ENCODE data around the gene COPS6.

The COPS6 gene

GRCh38 chr7:100080907-100081534 is 7.7 kb upstream of the COPS6 start:
- Histone ChIP-seq H3K4me2 (ENCODE audit: low read depth, low read length) (peak overlapping the region; percentile 98), H3K27me3 (replicated peaks; ENCODE audit: insufficient read depth, low read length) (no peaks in the 10 kb centered on the region), H3K9ac (ENCODE audit: low read length) (peak overlapping the region; percentile 92), H3K79me2 (ENCODE audit: low read length) (peaks cover 48% of the 10 kb centered on the region), H4K20me1 (ENCODE audit: insufficient read depth, low read length) (no peaks in the 10 kb centered on the region), H3F3A (ENCODE audit: insufficient read depth, low read length) (peaks cover 17% of the 10 kb centered on the region), H3K4me3 (ENCODE audit: low read length) (peak overlapping the region; percentile 94), H3K36me3 (replicated peaks; ENCODE audit: insufficient read depth, low read length) (peaks cover 13% of the 10 kb centered on the region; the same call in 1 of the 2 replicates), H3K9me2 (replicated peaks; ENCODE audit: insufficient read depth, low read length) (no peaks in the 10 kb centered on the region), H3K4me1 (ENCODE audit: low read length) (peaks cover 11% of the 10 kb centered on the region), H2AFZ (ENCODE audit: low read length) (peak overlapping the region; percentile 46), H3K9me3 (replicated peaks; ENCODE audit: insufficient read depth, low read length) (no peaks in the 10 kb centered on the region), H3K27ac (ENCODE audit: low read length) (peak overlapping the region; percentile 93; the same call in 1 of the 2 replicates)
- no peak for DNase-seq
- no peak for TF ChIP-seq CTCF (IDR thresholded peaks at IDR 0.05; ENCODE audit: low read length)
- TF ChIP-seq EZH2phosphoT487 (IDR thresholded peaks at IDR 0.05; ENCODE audit: low read length) = no peak
- TF ChIP-seq EZH2 (optimal IDR thresholded peaks at IDR 0.05; ENCODE audit: low read depth, low read length) = no peak

GRCh38 chr7:100081535-100082102 is 7.2 kb upstream of the COPS6 start, which contains the start of gene ZNF3:
Gene ZNF3 (minus strand): TSS chr7:100081723. CDS start chr7:100077357, 4,366 bp downstream.
- no peaks in the 10 kb centered on the region for H3K27me3 ChIP-seq (replicated peaks; ENCODE audit: insufficient read depth, low read length)
- peaks cover 11% of the 10 kb centered on the region for H3K4me1 ChIP-seq (ENCODE audit: low read length)
- H4K20me1 ChIP-seq (ENCODE audit: insufficient read depth, low read length) = no peaks in the 10 kb centered on the region
- peak within 1 kb of the TSS; percentile 98 for H3K4me2 ChIP-seq (ENCODE audit: low read depth, low read length)
- H2AFZ ChIP-seq (ENCODE audit: low read length) = peak within 1 kb of the TSS; percentile 46
- H3K4me3 ChIP-seq (ENCODE audit: low read length) = peak within 1 kb of the TSS; percentile 94
- peaks cover 10% of the 10 kb centered on the region; the same call in 1 of the 2 replicates for H3K36me3 ChIP-seq (replicated peaks; ENCODE audit: insufficient read depth, low read length)
- H3K9me2 ChIP-seq (replicated peaks; ENCODE audit: insufficient read depth, low read length) = no peaks in the 10 kb centered on the region
- DNase-seq = peak; percentile 99
- TF ChIP-seq CTCF (IDR thresholded peaks at IDR 0.05; ENCODE audit: low read length) (peak; percentile 93), EZH2 (optimal IDR thresholded peaks at IDR 0.05; ENCODE audit: low read depth, low read length) (no peak), EZH2phosphoT487 (IDR thresholded peaks at IDR 0.05; ENCODE audit: low read length) (no peak)
- H3K79me2 ChIP-seq (ENCODE audit: low read length) = peaks cover 45% of the 10 kb centered on the region
- H3K27ac ChIP-seq (ENCODE audit: low read length) = peak within 1 kb of the TSS; percentile 93
- peak within 1 kb of the TSS; percentile 92 for H3K9ac ChIP-seq (ENCODE audit: low read length)
- H3K9me3 ChIP-seq (replicated peaks; ENCODE audit: insufficient read depth, low read length) = no peaks in the 10 kb centered on the region
- H3F3A ChIP-seq (ENCODE audit: insufficient read depth, low read length) = peaks cover 14% of the 10 kb centered on the region

DNA sequence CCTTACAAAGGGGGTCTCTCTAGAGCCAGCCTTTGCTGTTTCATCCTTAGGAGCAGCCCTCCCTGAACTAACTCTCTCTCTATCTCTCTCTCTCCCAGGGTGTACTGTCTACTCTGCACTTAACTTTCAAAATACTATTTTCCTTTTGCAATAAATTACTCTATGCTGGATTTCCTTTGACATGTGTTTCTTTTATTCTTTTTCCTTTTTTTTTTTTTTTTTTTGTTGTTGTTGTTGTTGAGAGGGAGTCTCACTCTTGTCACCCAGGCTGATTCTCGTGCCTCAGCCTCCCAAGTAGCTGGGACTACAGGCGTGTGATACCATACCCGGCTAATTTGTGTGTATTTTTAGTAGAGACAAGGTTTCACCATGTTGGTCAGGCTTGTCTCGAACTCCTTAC is 5.8 kb upstream of the COPS6 start:
- H3K4me3 ChIP-seq (ENCODE audit: low read length) = no peak overlapping the region
- peak overlapping the region; percentile 57; the same call in 1 of the 2 replicates for H3K4me2 ChIP-seq (ENCODE audit: low read depth, low read length)

More for the DNA sequence above, 5.8 kb upstream of the COPS6 start:
- Histone ChIP-seq H3K4me1 (ENCODE audit: low read length) (peaks cover 11% of the 10 kb centered on the region), H3K79me2 (ENCODE audit: low read length) (peaks cover 34% of the 10 kb centered on the region), H3K9me2 (replicated peaks; ENCODE audit: insufficient read depth, low read length) (no peaks in the 10 kb centered on the region), H3K36me3 (replicated peaks; ENCODE audit: insufficient read depth, low read length) (0 out of 2 replicates have a peak, but pooled peaks cover 5% of the 10 kb centered on the region), H3K27ac (ENCODE audit: low read length) (peak overlapping the region; percentile 93; the same call in 1 of the 2 replicates), H3K9me3 (replicated peaks; ENCODE audit: insufficient read depth, low read length) (no peaks in the 10 kb centered on the region), H3F3A (ENCODE audit: insufficient read depth, low read length) (peaks cover 14% of the 10 kb centered on the region), H2AFZ (ENCODE audit: low read length) (peak overlapping the region; percentile 27; the same call in 1 of the 2 replicates), H4K20me1 (ENCODE audit: insufficient read depth, low read length) (no peaks in the 10 kb centered on the region), H3K9ac (ENCODE audit: low read length) (0 out of 2 replicates have a peak overlapping the region, but pooled peaks have one; percentile 19), H3K27me3 (replicated peaks; ENCODE audit: insufficient read depth, low read length) (no peaks in the 10 kb centered on the region)
- DNase-seq = no peak
- no peak for TF ChIP-seq EZH2phosphoT487 (IDR thresholded peaks at IDR 0.05; ENCODE audit: low read length)
- no peak for TF ChIP-seq CTCF (IDR thresholded peaks at IDR 0.05; ENCODE audit: low read length)

All from MM.1S (cell line).